ENCODE measurements around the gene PRKG1.

DNA sequence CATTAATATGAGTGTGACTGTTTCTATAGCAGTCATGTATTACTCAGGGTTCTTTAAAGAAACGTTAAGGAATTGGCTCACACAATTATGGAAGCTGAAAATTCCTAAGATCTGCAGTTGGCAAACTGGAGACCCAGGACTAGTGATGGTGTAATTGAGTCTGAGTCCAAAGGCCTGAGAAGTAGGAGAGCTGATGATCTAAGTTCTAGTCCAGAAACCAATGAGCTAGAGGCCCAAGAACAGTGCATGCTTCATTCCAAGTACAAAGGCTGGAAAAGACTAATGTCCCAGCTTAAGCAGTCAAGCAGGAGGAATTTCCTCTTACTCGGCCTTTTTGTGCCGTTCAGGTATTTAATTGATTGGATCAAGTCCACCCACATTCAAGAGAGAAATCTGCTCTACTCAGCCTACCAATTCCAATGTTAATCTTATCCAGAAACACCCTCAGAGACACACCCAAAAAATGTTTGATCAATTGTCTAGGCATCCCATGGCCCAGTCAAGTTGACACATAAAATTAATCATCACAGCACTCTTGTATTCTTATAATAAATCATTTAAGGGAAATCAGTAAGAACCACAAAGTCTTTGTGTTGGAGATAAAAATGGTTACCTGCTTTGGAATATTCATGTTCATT lies 312.1 kb downstream of the PRKG1 start:
- TF ChIP-seq CTCF (IDR thresholded peaks at IDR 0.05) = no peak
- TF ChIP-seq CREB1 (CRISPR knock-in tag; IDR thresholded peaks at IDR 0.05) = no peak
- TF ChIP-seq JAZF1 (CRISPR knock-in tag; IDR thresholded peaks at IDR 0.05) = no peak
- TF ChIP-seq TCF7 (CRISPR knock-in tag; IDR thresholded peaks at IDR 0.05; ENCODE audit: low read depth) = no peak
- no peak for TF ChIP-seq RELA (CRISPR knock-in tag; IDR thresholded peaks at IDR 0.05; ENCODE audit: borderline replicate concordance)
- no peak for TF ChIP-seq FOXJ3 (CRISPR knock-in tag; IDR thresholded peaks at IDR 0.05; ENCODE audit: borderline replicate concordance)
- TF ChIP-seq ZNF263 (CRISPR knock-in tag; IDR thresholded peaks at IDR 0.05; ENCODE audit: low read depth) = no peak
- TF ChIP-seq, protein P1, sequence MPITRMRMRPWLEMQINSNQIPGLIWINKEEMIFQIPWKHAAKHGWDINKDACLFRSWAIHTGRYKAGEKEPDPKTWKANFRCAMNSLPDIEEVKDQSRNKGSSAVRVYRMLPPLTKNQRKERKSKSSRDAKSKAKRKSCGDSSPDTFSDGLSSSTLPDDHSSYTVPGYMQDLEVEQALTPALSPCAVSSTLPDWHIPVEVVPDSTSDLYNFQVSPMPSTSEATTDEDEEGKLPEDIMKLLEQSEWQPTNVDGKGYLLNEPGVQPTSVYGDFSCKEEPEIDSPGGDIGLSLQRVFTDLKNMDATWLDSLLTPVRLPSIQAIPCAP (CRISPR knock-in tag; IDR thresholded peaks at IDR 0.05) = no peak

Measured in WTC11 (cell line).